Erythroblast (primary cell): ENCODE data around the gene NDST1.
A peak's percentile ranks its signal among the peaks of the same experiment; 100 is the strongest.

ENCODE experiments used
- DNase-seq, 2 experiments: peaks; one replicate each; lab custom pipeline; 2025; lab: John Stamatoyannopoulos, UW
- GATA1 ChIP-seq: IDR thresholded peaks from 2 replicates; pipeline ENCODE4 v1.6.1; 2011; ENCODE audit warnings: low read depth, mild to moderate bottlenecking, control low read depth, low read length, moderate library complexity
- POLR2A ChIP-seq: IDR thresholded peaks from 2 replicates; pipeline ENCODE4 v1.6.1; 2011; ENCODE audit warnings: mild to moderate bottlenecking, low read length

The NDST1 gene

DNA sequence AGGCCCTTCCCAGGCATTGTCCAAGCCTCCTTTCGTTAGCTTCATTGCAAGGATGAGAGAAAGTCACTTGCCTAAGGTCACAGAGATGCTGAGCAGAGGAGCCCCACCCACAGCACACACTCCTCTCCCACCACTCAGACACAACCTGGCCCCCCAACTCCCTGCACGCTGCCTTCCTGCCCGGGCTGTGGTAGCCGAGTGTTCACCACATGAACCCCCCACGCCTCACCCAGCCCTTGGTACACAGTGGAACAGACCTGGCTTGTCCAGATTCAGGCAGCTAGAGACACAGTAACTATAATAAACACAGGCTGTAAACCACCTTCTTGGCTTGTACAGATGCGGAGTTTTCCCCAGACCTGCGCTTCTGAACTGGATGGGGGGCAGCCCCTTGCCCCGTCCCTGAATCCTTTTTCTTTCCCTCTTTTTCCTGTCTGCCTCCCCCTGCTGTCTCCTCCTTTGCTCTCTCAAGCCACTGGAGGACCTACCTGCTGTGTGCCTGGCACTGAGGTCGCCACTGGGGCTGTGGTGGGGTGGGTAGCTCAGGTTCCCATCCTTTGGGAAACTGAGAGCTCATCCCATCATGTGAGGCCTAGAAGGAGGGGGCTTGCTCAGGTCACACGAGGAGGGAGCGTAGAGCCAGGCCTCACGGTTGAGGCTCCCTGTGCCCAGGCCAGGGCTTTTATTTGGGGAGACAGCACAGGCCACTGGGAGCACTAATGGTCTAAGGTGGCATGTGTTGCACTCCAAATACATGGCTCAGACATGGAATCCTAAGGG lies 76.8 kb downstream of the NDST1 start:
- no peak for DNase-seq
- no peak for TF ChIP-seq GATA1
- no peak for TF ChIP-seq POLR2A

DNA sequence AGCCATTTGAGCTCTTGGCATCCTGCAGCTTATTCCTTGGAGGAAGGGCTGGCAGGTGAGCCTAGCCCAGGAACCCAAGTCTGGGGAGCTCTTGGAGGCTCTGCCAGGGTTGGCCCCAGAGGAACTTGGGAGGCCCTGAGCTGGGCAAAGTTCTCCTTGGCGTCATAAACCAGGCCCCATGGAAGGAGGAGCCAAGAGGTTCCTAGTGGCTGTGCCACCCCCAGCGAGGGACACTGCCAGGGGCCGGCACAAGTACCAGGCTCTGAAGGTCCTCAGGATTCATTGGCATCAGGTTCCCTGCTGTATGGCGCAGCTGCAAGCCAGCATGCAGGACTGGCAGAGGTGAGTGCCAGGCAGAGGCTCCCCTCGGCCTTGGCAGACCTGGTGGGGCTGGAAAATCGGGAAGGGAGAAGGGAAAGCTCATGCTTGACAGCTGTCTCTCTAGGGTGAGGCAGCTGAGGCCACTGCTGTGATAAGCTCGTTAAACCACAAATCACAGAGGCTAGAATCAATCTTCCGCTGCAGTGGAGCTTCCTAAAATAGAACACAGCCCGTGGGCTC lies 77.9 kb downstream of the NDST1 start:
- DNase-seq, result no peak
- TF ChIP-seq GATA1 (no peak), POLR2A (no peak)

DNA sequence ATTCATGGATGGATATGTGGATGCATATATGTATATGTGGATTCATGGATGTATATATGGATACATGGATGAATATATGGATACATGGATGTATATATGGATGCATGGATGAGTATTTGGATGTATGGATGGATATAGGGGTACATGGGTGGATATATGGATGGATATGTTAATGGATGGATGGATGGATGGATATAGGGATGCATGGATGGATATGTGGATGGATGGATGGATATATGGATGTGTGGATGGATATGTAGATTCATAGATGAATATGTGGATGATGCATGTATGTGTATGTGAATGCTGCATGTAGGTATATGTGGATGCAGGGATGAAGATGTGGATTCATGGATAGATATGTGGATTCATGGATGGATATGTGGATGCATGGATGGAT lies 79.1 kb downstream of the NDST1 start:
- no peak for TF ChIP-seq GATA1
- no peak for TF ChIP-seq POLR2A
- DNase-seq, result no peak

DNA sequence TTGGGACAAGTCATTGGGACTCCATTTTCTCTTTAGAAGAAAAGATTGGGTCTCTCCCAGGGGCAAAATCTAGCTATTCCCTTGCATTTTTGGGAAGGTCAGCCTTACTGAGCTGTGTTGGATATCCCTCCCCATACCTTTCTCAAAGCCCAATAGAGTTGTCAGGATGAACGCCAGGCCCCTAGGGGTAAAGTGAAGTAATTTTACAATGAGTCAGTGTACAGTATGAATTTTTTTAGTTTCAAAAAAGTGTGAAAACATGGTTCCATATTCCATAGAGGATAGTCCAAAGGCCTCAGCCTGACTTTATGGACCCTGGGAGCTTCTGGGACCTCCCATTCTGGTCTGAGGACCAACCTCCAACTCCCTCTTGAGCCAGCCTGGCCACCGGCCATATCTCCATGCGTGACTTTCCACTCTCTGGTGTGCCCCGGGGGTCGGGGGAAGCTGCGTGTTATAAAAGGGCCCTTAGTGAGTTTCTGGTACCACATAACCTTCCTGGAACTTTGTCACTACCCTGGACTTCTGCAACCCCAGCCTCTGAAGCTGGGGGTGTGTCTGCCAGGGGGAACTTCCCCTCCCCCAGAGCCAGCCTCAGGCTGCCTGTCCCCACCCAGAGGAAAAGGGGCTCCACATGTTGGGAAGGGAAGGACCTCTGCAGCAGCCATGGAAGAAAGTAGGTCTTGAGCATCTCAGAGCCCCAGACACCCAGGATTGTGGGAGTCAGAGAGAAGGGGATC lies 80.1 kb downstream of the NDST1 start:
- no peak for DNase-seq
- TF ChIP-seq POLR2A (no peak), GATA1 (no peak)

DNA sequence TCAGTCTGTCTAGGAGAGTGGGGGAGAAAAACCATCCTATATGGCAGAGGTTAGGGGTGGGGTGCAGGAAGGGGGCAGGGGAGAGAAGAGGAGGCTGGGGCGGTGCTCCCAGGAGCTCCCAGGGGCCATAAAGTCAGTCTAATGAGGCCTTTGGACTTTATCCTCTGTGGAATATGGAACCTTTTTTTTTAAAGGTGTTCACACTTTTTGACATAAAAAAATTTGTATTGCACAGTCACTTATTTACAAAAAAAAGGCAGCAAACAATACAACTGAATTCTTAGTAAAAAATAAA lies 80.6 kb downstream of the NDST1 start:
- TF ChIP-seq GATA1 (no peak), POLR2A (no peak)
- no peak for DNase-seq

DNA sequence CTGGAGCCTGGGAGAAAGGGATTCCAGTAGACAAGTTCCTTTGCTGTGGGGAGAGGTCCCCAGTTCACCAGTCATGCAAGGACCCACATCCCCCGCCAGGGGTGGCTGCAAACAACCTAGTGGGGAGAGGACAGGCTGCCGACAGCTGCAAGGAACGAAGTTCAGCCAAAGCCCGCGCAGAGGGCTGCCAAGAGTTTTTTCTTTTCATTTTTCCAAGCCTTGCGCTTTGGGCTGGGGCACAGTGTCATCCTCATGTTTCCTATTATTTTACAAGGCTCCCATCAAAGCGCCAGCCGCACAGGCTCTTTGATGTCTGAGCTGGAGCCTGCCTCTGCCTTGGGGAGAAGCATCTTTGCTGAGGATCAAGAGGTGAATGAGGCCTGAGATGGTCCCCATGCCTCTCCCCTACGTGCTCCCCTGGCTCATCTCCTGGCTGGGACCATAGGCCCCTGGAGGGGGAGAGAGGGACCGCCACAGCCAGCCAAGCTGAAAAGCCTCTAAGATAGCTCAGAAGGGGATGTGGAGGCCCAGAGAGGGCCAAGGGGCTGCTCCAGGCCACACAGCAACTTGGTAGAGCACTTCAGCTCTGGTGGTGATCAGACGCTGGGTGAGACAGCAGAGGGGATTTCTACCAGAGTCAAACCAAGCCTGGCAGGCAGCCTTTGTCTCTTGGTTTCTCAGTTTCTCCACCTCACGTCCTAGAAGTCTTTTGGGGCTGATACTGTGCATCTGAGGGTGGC lies 82.1 kb downstream of the NDST1 start:
- TF ChIP-seq POLR2A, result no peak
- DNase-seq, result no peak

DNA sequence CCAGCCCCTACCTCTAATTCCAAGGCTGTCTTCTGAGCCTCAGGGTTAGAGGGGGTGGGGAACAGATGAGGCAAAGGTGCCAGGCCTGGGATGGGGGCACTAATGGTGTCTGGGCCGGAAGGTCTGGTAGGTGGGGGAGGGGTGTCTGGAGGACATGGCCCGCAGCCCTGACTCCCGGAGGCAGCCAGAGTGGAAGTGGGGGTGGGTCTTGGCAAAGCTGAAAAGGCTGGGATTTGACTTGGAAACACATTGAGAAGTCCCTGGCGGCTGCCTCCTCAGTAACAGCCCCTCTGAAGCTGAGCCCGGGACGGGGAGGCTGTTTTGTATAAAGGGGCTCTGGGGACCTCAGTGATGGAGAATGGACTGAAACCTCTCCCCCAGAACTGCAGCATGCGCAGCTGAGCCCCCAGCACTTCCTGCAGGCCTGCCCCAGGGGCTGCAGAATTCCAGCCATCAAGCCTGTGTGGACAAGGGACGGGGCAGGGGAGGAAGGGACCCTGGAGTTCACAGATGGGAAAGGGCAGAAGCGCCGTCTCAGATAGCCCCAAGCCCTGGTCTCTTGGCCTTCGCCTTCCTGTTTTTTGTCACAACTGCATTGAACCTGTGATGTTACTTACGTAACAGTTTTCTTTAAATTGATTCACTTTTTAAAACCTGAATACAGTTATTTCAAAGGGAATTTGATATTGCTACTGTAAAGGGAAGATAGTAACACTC lies 83.2 kb downstream of the NDST1 start:
- TF ChIP-seq POLR2A (no peak), GATA1 (no peak)
- DNase-seq, result no peak

DNA sequence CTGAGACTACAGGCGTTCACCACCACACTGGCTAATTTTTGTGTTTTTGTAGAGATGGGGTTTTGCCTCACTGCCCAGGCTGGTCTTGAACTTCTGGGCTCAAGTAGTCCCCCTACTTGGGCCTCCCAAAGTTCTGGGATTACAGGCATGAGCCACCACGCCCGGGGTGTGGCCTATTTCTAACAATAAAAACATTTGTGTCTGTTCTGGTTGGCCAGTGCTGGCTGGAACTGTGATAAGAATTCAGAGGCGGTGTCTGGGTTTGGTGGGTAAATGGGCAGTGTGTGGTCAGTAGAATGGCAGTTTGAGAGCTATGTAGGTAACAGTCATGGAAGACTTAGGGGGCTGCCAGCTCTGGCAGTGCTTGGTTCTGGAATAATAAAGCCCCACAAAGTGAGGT lies 85.7 kb downstream of the NDST1 start:
- TF ChIP-seq GATA1 (no peak), POLR2A (no peak)
- DNase-seq, result peak; percentile 38 to 74

DNA sequence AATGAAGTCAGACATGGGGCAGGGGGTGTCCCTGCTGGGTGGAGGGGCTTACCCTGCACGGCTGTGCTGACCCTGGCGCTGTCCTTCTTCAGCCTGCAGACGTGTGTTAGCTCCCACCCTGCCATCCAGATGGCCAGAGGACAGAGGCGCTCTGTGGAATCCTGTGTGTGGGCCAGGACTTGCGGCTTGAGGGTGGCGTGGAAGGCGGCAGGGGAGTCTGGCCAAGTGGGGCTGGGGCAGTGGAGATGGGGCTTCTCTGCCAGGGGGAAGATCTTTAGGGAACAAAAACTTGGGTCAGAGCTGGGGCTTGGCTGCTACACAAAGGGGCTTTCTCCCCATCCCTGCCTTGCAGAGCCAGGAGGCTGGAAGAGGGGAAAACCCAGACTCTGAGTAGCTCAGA lies 86.1 kb downstream of the NDST1 start:
- DNase-seq, result no peak
- TF ChIP-seq POLR2A (no peak), GATA1 (no peak)

DNA sequence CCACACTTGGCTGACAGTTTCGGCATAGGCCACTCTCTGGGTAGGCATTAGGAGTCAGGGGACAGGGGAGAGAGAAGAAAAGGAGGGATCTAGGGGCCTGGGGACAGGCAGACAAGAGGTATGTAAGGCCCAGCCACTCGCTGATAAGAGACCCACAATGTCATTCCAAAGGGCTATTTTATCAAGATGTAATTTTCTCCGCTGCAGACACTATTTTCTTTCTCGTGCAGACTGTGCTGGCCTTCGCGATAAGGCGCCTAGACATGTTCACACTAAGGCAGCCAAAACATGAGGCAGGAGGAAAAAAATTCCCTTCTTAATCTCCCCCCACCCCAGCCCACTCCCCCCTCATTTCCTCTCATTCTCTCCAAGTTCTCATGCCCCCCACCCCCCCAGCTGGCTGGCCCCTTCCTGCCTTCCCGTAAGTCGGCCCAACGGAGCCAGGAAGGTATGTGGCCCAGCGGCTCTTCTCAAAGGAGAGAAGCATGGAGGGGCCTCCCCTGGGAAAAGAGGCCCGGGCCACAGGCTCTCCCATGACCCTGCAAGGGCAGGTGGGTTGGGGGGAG lies 87.6 kb downstream of the NDST1 start:
- peak; percentile 82 to 94 for DNase-seq
- no peak for TF ChIP-seq POLR2A
- TF ChIP-seq GATA1, result peak; percentile 33

DNA sequence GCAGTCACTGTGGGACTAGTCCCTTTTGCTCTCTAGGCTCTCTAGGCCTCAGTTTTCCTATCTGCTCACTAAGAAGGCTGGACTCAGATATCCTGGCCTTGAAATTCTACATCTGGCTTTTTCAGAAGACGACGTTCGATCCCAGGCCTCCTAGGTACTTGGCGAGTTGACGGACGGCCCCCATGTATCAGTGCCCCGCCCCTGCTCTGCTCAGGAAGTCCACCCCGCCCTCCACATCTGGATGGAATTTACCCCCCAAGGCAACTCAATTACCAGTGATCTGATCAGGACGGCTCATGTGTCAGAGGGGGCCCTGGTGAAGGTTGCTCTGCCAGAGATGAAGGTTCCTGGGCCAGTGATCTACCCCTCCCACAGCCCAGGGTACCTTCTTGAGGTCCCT lies 88.4 kb downstream of the NDST1 start:
- DNase-seq, result peak; percentile 20 to 28

DNA sequence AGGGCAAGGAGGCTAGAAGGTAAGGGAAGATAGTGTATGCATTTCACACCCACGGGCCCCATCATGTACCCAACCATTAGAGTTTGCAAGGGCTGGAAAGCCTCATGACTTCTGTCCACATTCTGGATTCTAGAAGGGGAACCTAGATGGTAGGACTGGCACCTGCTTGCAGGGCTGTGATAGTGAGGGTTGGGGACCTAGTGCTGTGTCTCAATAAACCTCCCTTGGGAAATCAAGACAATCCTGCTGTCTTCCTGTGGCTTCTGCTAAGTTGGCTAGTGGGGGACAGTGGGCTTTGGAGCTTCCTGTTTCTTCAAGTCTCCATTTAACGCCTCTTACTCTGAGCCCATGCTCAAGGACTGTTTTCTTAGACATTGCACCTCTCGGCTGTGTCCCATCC lies 88.9 kb downstream of the NDST1 start:
- no peak for TF ChIP-seq GATA1
- TF ChIP-seq POLR2A, result no peak
- no peak for DNase-seq

More for the DNA sequence above, 88.4 kb downstream of the NDST1 start:
- no peak for TF ChIP-seq GATA1
- TF ChIP-seq POLR2A, result no peak

DNA sequence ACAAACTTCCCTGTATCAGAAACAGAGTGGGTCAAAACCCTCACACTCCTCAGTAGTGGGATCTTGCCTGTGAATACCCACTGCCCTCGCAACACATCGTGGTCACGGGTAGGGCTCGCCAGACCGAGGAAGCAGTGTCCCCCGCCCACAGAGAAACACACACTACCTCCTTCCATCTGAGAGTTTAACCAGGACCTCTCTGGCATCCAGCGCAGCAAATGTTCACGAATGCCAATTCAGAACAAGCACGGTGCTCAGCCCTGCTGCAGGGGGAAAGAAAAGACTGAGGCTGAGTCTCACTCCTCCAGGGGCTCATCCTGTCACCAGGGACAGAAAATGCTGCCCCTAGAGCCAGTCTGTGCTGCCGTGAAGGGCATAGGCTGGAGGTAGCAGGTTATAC lies 90.1 kb downstream of the NDST1 start:
- no peak for DNase-seq
- no peak for TF ChIP-seq GATA1
- no peak for TF ChIP-seq POLR2A

DNA sequence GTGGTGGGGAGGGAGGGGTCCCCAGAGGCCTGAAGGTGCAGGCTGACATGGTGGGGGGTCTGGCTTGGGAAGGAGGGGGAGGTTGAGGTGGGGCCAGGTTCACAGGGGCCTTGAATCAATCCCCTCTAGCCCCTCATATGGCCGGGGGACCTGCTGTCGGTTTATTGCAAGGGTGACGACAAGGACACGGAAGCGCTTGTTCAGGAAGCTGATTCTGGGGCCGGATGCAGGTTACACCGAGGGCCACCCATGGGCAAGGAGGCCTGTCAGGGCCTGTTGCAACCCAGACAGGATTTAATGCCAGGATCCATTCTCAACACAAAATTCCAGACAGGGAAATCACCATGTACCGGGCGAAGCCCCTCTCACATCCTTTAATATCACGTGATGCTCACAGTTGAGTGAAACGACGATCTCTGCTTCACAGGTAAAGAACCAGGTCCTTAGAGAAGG lies 90.9 kb downstream of the NDST1 start:
- DNase-seq, result no peak
- TF ChIP-seq POLR2A (no peak), GATA1 (no peak)
